ENCODE data around the gene FNDC1.

DNA sequence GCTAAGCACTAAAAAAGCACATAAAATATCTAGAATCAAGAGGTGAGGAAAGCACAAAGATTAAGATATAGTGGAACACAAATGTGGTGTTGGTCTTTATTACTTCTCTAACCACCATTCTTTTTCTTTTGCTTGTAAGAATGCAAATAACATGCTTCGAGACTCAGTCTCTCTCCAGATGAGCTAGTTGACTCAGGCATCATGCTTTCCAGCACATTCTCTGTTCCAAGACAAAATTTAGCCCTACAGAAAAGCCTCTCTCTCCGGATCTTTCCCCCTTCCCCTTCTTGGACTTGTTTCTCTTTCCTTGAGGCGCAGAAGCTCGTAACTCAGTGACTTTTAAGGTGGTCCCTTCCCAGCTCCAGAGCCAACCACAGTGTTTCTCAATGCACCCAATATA lies 91.0 kb downstream of the FNDC1 start:
- TF ChIP-seq, protein P1, sequence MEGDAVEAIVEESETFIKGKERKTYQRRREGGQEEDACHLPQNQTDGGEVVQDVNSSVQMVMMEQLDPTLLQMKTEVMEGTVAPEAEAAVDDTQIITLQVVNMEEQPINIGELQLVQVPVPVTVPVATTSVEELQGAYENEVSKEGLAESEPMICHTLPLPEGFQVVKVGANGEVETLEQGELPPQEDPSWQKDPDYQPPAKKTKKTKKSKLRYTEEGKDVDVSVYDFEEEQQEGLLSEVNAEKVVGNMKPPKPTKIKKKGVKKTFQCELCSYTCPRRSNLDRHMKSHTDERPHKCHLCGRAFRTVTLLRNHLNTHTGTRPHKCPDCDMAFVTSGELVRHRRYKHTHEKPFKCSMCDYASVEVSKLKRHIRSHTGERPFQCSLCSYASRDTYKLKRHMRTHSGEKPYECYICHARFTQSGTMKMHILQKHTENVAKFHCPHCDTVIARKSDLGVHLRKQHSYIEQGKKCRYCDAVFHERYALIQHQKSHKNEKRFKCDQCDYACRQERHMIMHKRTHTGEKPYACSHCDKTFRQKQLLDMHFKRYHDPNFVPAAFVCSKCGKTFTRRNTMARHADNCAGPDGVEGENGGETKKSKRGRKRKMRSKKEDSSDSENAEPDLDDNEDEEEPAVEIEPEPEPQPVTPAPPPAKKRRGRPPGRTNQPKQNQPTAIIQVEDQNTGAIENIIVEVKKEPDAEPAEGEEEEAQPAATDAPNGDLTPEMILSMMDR (IDR thresholded peaks at IDR 0.05) = no peak
- TF ChIP-seq POLR2A (IDR thresholded peaks at IDR 0.05) (no peak), EP300 (IDR thresholded peaks at IDR 0.05) (no peak)

All from ovary (tissue), 3 donors.